Activated naive CD4-positive, alpha-beta T cell treated with anti-CD3 and anti-CD28 coated beads, Interleukin-2, amount 10 ng/mL, durations not matched to agents 7 days and 5 days (primary cell): ENCODE measurements around the gene SMAD6.

Source experiments
- CTCF ChIA-PET: fragments of 350-600 bp; sonication (Branson Sonifier 250); formaldehyde crosslinking; loops from one replicate; lab custom pipeline; 2021; ENCODE audit warnings: antibody characterized with exemption; lab: Charles Lee
- DNase-seq: peaks from one replicate; pipeline ENCODE4 v3.0.0-alpha.2; 2020
- H3K27ac Mint-ChIP-seq: one replicate; pipeline ENCODE4 v1.8.0; 2021; ENCODE audit warnings: mild to moderate bottlenecking, moderate library complexity, mixed read lengths
- H3K27me3 Mint-ChIP-seq: one replicate; pipeline ENCODE4 v1.8.0; 2021; ENCODE audit warnings: mild to moderate bottlenecking, mixed read lengths
- H3K36me3 Mint-ChIP-seq: one replicate; pipeline ENCODE4 v1.8.0; 2021; ENCODE audit warnings: mixed read lengths
- H3K4me1 Mint-ChIP-seq: one replicate; pipeline ENCODE4 v1.8.0; 2021; ENCODE audit warnings: mixed read lengths
- H3K4me3 Mint-ChIP-seq: one replicate; pipeline ENCODE4 v1.8.0; 2021; ENCODE audit warnings: mild to moderate bottlenecking, moderate library complexity, mixed read lengths
- H3K9me3 Mint-ChIP-seq: one replicate; pipeline ENCODE4 v1.8.0; 2021; ENCODE audit warnings: mixed read lengths

Gene SMAD6

GRCh38 chr15:66723826-66724731 lies 22.0 kb downstream of the SMAD6 start:
- CTCF ChIA-PET = interaction anchor here (1.0 to 1.5 kb wide), 4 partner anchors 11 to 127 kb away, joined by 3 to 4 read pairs (median 4); no protein-coding TSS in a partner anchor
- DNase-seq = no peak
- no peaks in the 10 kb centered on the region for H3K9me3 Mint-ChIP-seq
- H3K36me3 Mint-ChIP-seq = no peaks in the 10 kb centered on the region
- H3K4me3 Mint-ChIP-seq = no peak overlapping the region
- peaks cover 37% of the 10 kb centered on the region for H3K27me3 Mint-ChIP-seq
- no peak overlapping the region for H3K27ac Mint-ChIP-seq
- peaks cover 33% of the 10 kb centered on the region for H3K4me1 Mint-ChIP-seq

GRCh38 chr15:66724732-66725463 lies 22.9 kb downstream of the SMAD6 start:
- Mint-ChIP-seq H3K4me3 (no peak overlapping the region), H3K9me3 (no peaks in the 10 kb centered on the region), H3K36me3 (no peaks in the 10 kb centered on the region), H3K27me3 (peaks cover 40% of the 10 kb centered on the region), H3K4me1 (peaks cover 27% of the 10 kb centered on the region), H3K27ac (no peak overlapping the region)
- DNase-seq = no peak
- CTCF ChIA-PET = interaction anchor here (1.0 kb wide), 2 partner anchors 11 to 19 kb away, joined by 3 read pairs; no protein-coding TSS in a partner anchor

- no peak overlapping the region for H3K4me3 Mint-ChIP-seq
- CTCF ChIA-PET = interaction anchor here (1.0 kb wide), 2 partner anchors 10 to 20 kb away, joined by 3 read pairs; no protein-coding TSS in a partner anchor
- no peak overlapping the region for H3K27ac Mint-ChIP-seq
- H3K36me3 Mint-ChIP-seq = no peaks in the 10 kb centered on the region
- no peak for DNase-seq
- peaks cover 22% of the 10 kb centered on the region for H3K4me1 Mint-ChIP-seq
- H3K27me3 Mint-ChIP-seq = peaks cover 40% of the 10 kb centered on the region
- no peaks in the 10 kb centered on the region for H3K9me3 Mint-ChIP-seq
These were observed 23.4 kb downstream of the SMAD6 start for GRCh38 chr15:66725464-66725785.

- no peaks in the 10 kb centered on the region for H3K36me3 Mint-ChIP-seq
- H3K9me3 Mint-ChIP-seq = no peaks in the 10 kb centered on the region
These were observed 24.4 kb downstream of the SMAD6 start for GRCh38 chr15:66726386-66726785.

GRCh38 chr15:66729331-66729951 lies 27.4 kb downstream of the SMAD6 start:
- H3K9me3 Mint-ChIP-seq = no peaks in the 10 kb centered on the region
- H3K4me3 Mint-ChIP-seq = no peak overlapping the region
- no peak for DNase-seq
- H3K27ac Mint-ChIP-seq = no peak overlapping the region
- no peaks in the 10 kb centered on the region for H3K4me1 Mint-ChIP-seq
- H3K36me3 Mint-ChIP-seq = no peaks in the 10 kb centered on the region
- CTCF ChIA-PET = no interaction called here
- peaks cover 48% of the 10 kb centered on the region for H3K27me3 Mint-ChIP-seq

More at GRCh38 chr15:66726386-66726785, 24.4 kb downstream of the SMAD6 start:
- DNase-seq = no peak
- CTCF ChIA-PET = interaction anchor here (0.9 kb wide), 1 partner anchor 47 kb away, joined by 4 read pairs; no protein-coding TSS in a partner anchor
- Mint-ChIP-seq H3K27ac (no peak overlapping the region), H3K4me1 (peaks cover 12% of the 10 kb centered on the region), H3K27me3 (peaks cover 40% of the 10 kb centered on the region), H3K4me3 (no peak overlapping the region)

- Mint-ChIP-seq H3K27me3 (peaks cover 39% of the 10 kb centered on the region), H3K36me3 (no peaks in the 10 kb centered on the region), H3K4me1 (no peaks in the 10 kb centered on the region), H3K27ac (no peak overlapping the region), H3K9me3 (no peaks in the 10 kb centered on the region), H3K4me3 (no peak overlapping the region)
- CTCF ChIA-PET = interaction anchor here (1.2 kb wide), 1 partner anchor 112 kb away, joined by 3 read pairs; no protein-coding TSS in a partner anchor
- no peak for DNase-seq
These were observed 28.4 kb downstream of the SMAD6 start for GRCh38 chr15:66730168-66731021.

- H3K36me3 Mint-ChIP-seq = no peaks in the 10 kb centered on the region
- H3K4me3 Mint-ChIP-seq = no peak overlapping the region
- no peaks in the 10 kb centered on the region for H3K4me1 Mint-ChIP-seq
- H3K9me3 Mint-ChIP-seq = no peaks in the 10 kb centered on the region
- CTCF ChIA-PET = interaction anchor here (0.7 kb wide), 1 partner anchor 112 kb away, joined by 4 read pairs; no protein-coding TSS in a partner anchor
- H3K27ac Mint-ChIP-seq = no peak overlapping the region
- peaks cover 35% of the 10 kb centered on the region for H3K27me3 Mint-ChIP-seq
- DNase-seq = no peak
These were observed 31.9 kb downstream of the SMAD6 start for GRCh38 chr15:66733976-66734375.

- H3K4me3 Mint-ChIP-seq = no peak overlapping the region
- CTCF ChIA-PET = interaction anchor here (1.5 kb wide), 1 partner anchor 10 kb away, joined by 3 read pairs; no protein-coding TSS in a partner anchor
- H3K27ac Mint-ChIP-seq = no peak overlapping the region
- no peaks in the 10 kb centered on the region for H3K9me3 Mint-ChIP-seq
- H3K27me3 Mint-ChIP-seq = peaks cover 32% of the 10 kb centered on the region
- H3K4me1 Mint-ChIP-seq = no peaks in the 10 kb centered on the region
- no peaks in the 10 kb centered on the region for H3K36me3 Mint-ChIP-seq
- no peak for DNase-seq
These were observed 33.2 kb downstream of the SMAD6 start for GRCh38 chr15:66734961-66735908.

GRCh38 chr15:66735909-66736305 lies 33.9 kb downstream of the SMAD6 start:
- Mint-ChIP-seq H3K27me3 (peaks cover 32% of the 10 kb centered on the region), H3K27ac (no peak overlapping the region), H3K36me3 (no peaks in the 10 kb centered on the region), H3K4me3 (no peak overlapping the region), H3K9me3 (no peaks in the 10 kb centered on the region), H3K4me1 (no peaks in the 10 kb centered on the region)
- no peak for DNase-seq
- CTCF ChIA-PET = interaction anchor here (1.5 kb wide), 1 partner anchor 11 kb away, joined by 3 read pairs; no protein-coding TSS in a partner anchor

GRCh38 chr15:66737243-66738010 lies 35.4 kb downstream of the SMAD6 start:
- Mint-ChIP-seq H3K27ac (no peak overlapping the region), H3K4me3 (no peak overlapping the region), H3K4me1 (no peaks in the 10 kb centered on the region), H3K36me3 (no peaks in the 10 kb centered on the region), H3K27me3 (peaks cover 28% of the 10 kb centered on the region), H3K9me3 (no peaks in the 10 kb centered on the region)
- no peak for DNase-seq
- CTCF ChIA-PET = no interaction called here

- Mint-ChIP-seq H3K4me3 (no peak overlapping the region), H3K9me3 (no peaks in the 10 kb centered on the region), H3K27me3 (peaks cover 28% of the 10 kb centered on the region), H3K4me1 (no peaks in the 10 kb centered on the region), H3K36me3 (no peaks in the 10 kb centered on the region), H3K27ac (no peak overlapping the region)
- CTCF ChIA-PET = no interaction called here
- no peak for DNase-seq
These were observed 36.1 kb downstream of the SMAD6 start for GRCh38 chr15:66738116-66738515.

- Mint-ChIP-seq H3K27me3 (peaks cover 26% of the 10 kb centered on the region), H3K27ac (no peak overlapping the region), H3K4me3 (no peak overlapping the region), H3K4me1 (no peaks in the 10 kb centered on the region), H3K36me3 (no peaks in the 10 kb centered on the region), H3K9me3 (no peaks in the 10 kb centered on the region)
- no peak for DNase-seq
- CTCF ChIA-PET = no interaction called here
These were observed 36.6 kb downstream of the SMAD6 start for GRCh38 chr15:66738595-66738994.
